Neural progenitor cell (in vitro differentiated cells): ENCODE data around the gene RNF31. TPM values are rescaled to one million over a fixed set of nuclear protein-coding genes. Genes with fewer than 3 reads are reported as not detected.

Source experiments
- DNase-seq: peaks from one replicate; pipeline ENCODE4 v3.0.0-alpha.2; 2016; ENCODE audit warnings: low spot score
- H2AFZ ChIP-seq: fragments of 200-600 bp; sonication (generic); replicated peaks from 2 replicates; pipeline ENCODE4 v1.6.1; 2016; ENCODE audit warnings: antibody characterized with exemption
- H3F3A ChIP-seq: fragments of 200-600 bp; sonication (generic); 2 replicates; pipeline ENCODE4 v1.6.1; 2016; ENCODE audit warnings: antibody characterized with exemption, low read depth
- H3K27ac ChIP-seq: fragments of 200-600 bp; sonication (generic); 2 replicates; pipeline ENCODE4 v1.5.1; 2016; ENCODE audit warnings: mild to moderate bottlenecking
- H3K27me3 ChIP-seq: fragments of 200-600 bp; sonication (generic); 2 replicates; pipeline ENCODE4 v1.6.1; 2016; ENCODE audit warnings: mild to moderate bottlenecking, moderate library complexity
- H3K36me3 ChIP-seq: fragments of 200-600 bp; sonication (generic); 2 replicates; pipeline ENCODE4 v1.5.1; 2016
- H3K4me1 ChIP-seq: fragments of 200-600 bp; sonication (generic); 2 replicates; pipeline ENCODE4 v1.6.1; 2016; ENCODE audit warnings: mixed run types
- H3K4me2 ChIP-seq: fragments of 200-600 bp; sonication (generic); 2 replicates; pipeline ENCODE4 v1.6.1; 2016
- H3K4me3 ChIP-seq: fragments of 200-600 bp; sonication (generic); 2 replicates; pipeline ENCODE4 v1.5.1; 2016
- H3K79me2 ChIP-seq: fragments of 200-600 bp; sonication (generic); 2 replicates; pipeline ENCODE4 v1.6.1; 2016; ENCODE audit warnings: low read depth
- H3K9ac ChIP-seq: fragments of 200-600 bp; sonication (generic); 2 replicates; pipeline ENCODE4 v1.6.1; 2016
- H3K9me3 ChIP-seq: fragments of 200-600 bp; sonication (generic); 2 replicates; pipeline ENCODE4 v1.5.1; 2016; ENCODE audit warnings: low read depth
- H4K20me1 ChIP-seq: fragments of 200-600 bp; sonication (generic); 2 replicates; pipeline ENCODE4 v1.6.1; 2016; ENCODE audit warnings: low read depth
- H3K27ac Mint-ChIP-seq: 3 replicates; pipeline ENCODE4 v1.8.0; 2021; ENCODE audit warnings: mixed read lengths
- H3K27me3 Mint-ChIP-seq: 2 replicates; pipeline ENCODE4 v1.8.0; 2022; ENCODE audit warnings: low read depth, mild to moderate bottlenecking, inconsistent platforms, moderate library complexity, mixed read lengths; ENCODE audit not compliant: insufficient read depth
- H3K36me3 Mint-ChIP-seq: 3 replicates; pipeline ENCODE4 v1.8.0; 2021; ENCODE audit warnings: mixed read lengths
- H3K4me1 Mint-ChIP-seq: 3 replicates; pipeline ENCODE4 v1.8.0; 2021; ENCODE audit warnings: mixed read lengths
- H3K4me3 Mint-ChIP-seq: 3 replicates; pipeline ENCODE4 v1.8.0; 2021; ENCODE audit warnings: mild to moderate bottlenecking, moderate library complexity, mixed read lengths
- H3K9me3 Mint-ChIP-seq: 3 replicates; pipeline ENCODE4 v1.8.0; 2020; ENCODE audit warnings: mixed read lengths
- EZH2 ChIP-seq: fragments of 200-600 bp; sonication (generic); IDR thresholded peaks from 2 replicates; pipeline ENCODE4 v1.6.1; 2017; ENCODE audit warnings: antibody characterized with exemption, mild to moderate bottlenecking, moderate library complexity
- EZH2phosphoT487 ChIP-seq: fragments of 200-600 bp; sonication (generic); IDR thresholded peaks from 2 replicates; pipeline ENCODE4 v1.6.1; 2017; ENCODE audit warnings: antibody characterized with exemption
- total RNA-seq: library from RNA; depleted of rRNA; stranded (reverse); fragments of >200 nt; gene quantifications from 2 replicates; pipeline ENCODE4 v1.2.3, GENCODE V29; 2015; ENCODE audit warnings: low replicate concordance
- TF ChIP-seq, protein P1 (sequence below): fragments of 200-600 bp; sonication (generic); IDR thresholded peaks from 2 replicates; pipeline ENCODE4 v1.5.1; 2017; ENCODE audit warnings: antibody characterized with exemption, mild to moderate bottlenecking

The RNF31 gene
- total RNA-seq, 1 donor from 2014 or later: 28.8 TPM

DNA sequence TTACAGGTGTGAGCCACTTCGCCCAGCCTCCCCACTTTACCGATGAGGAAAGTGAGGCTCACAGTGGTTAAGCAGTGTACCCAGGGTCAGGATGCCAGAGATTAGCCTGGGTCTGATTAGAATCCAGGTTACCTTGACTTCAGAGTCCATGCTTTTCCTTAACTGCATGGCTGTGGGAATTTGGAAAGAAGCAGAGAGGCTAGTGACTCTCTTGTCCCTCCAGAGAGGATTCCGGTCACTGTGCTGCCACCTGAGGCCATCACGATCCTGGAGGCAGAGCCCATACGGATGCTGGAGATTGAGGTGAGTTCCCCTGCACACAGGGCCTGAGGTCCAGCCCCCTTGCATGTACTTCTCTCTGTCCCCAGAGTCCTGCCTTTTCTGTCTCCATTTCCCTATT is 29.3 kb downstream of the RNF31 start:
- Histone ChIP-seq H3K4me3 (no peak overlapping the region), H3K4me2 (no peak overlapping the region), H4K20me1 (peaks cover 22% of the 10 kb centered on the region), H3K27ac (no peak overlapping the region), H3K36me3 (no peaks in the 10 kb centered on the region), H3K4me1 (peaks cover 5% of the 10 kb centered on the region), H3K79me2 (peaks cover 16% of the 10 kb centered on the region), H3K9me3 (no peaks in the 10 kb centered on the region), H3F3A (peaks cover 11% of the 10 kb centered on the region), H2AFZ (no peak overlapping the region), H3K27me3 (no peaks in the 10 kb centered on the region), H3K9ac (peak overlapping the region; percentile 13)
- no peak overlapping the region for H3K4me3 Mint-ChIP-seq
- no peak overlapping the region for H3K27ac Mint-ChIP-seq
- H3K36me3 Mint-ChIP-seq: peaks cover 11% of the 10 kb centered on the region
- peaks cover 2% of the 10 kb centered on the region for H3K27me3 Mint-ChIP-seq
- H3K4me1 Mint-ChIP-seq: peaks cover 5% of the 10 kb centered on the region
- TF ChIP-seq EZH2phosphoT487 (no peak), EZH2 (no peak)
- TF ChIP-seq, protein P1, sequence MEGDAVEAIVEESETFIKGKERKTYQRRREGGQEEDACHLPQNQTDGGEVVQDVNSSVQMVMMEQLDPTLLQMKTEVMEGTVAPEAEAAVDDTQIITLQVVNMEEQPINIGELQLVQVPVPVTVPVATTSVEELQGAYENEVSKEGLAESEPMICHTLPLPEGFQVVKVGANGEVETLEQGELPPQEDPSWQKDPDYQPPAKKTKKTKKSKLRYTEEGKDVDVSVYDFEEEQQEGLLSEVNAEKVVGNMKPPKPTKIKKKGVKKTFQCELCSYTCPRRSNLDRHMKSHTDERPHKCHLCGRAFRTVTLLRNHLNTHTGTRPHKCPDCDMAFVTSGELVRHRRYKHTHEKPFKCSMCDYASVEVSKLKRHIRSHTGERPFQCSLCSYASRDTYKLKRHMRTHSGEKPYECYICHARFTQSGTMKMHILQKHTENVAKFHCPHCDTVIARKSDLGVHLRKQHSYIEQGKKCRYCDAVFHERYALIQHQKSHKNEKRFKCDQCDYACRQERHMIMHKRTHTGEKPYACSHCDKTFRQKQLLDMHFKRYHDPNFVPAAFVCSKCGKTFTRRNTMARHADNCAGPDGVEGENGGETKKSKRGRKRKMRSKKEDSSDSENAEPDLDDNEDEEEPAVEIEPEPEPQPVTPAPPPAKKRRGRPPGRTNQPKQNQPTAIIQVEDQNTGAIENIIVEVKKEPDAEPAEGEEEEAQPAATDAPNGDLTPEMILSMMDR: no peak
- H3K9me3 Mint-ChIP-seq: peaks cover 3% of the 10 kb centered on the region
- DNase-seq: no peak

DNA sequence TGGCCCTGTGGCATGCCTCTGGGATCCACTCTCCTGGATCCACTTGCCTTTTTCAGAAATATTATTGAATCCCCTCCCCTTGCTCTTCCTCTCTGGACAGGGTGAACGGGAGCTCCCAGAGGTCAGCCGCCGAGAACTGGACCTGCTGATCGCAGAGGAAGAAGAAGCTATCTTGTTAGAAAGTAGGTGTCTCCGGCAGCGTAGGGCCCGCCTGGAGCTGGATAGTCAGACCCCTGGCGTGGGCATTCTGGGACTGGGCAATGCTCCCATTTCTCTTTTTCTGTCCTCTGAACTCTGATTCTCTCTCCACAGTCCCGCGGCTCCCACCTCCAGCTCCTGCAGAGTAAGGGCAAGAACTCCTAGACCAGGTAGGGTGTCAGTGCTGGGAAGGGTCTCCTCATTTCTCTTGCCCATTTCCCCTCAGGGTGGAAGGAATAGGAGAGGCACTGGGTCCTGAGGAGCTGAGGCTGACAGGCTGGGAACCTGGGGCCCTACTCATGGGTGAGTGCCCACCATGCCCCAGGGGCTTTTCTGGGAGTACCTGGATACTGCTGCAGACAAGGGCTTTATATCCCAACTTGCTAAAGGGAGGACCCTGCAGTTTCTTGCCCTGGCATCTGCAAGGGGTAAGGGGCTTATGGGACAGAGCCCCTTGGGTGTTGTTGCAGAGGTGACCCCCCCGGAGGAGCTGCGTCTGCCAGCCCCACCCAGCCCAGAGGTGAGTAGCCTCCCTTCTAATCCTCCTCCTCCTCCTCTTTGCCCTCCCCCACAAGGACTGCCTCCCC is 29.9 kb downstream of the RNF31 start:
- Histone ChIP-seq H3K4me2 (no peak overlapping the region), H2AFZ (no peak overlapping the region), H3K27ac (no peak overlapping the region), H3F3A (peaks cover 10% of the 10 kb centered on the region), H3K9me3 (no peaks in the 10 kb centered on the region), H3K9ac (peak overlapping the region; percentile 13), H3K4me3 (no peak overlapping the region), H3K79me2 (peaks cover 13% of the 10 kb centered on the region), H3K27me3 (no peaks in the 10 kb centered on the region), H3K4me1 (peaks cover 5% of the 10 kb centered on the region), H4K20me1 (peaks cover 22% of the 10 kb centered on the region), H3K36me3 (no peaks in the 10 kb centered on the region)
- Mint-ChIP-seq H3K27me3 (no peaks in the 10 kb centered on the region), H3K36me3 (peaks cover 11% of the 10 kb centered on the region), H3K27ac (peak overlapping the region; percentile 37), H3K4me3 (no peak overlapping the region), H3K9me3 (peaks cover 3% of the 10 kb centered on the region), H3K4me1 (peaks cover 4% of the 10 kb centered on the region)
- no peak for TF ChIP-seq EZH2
- TF ChIP-seq, protein P1: no peak
- no peak for TF ChIP-seq EZH2phosphoT487
- DNase-seq: no peak

DNA sequence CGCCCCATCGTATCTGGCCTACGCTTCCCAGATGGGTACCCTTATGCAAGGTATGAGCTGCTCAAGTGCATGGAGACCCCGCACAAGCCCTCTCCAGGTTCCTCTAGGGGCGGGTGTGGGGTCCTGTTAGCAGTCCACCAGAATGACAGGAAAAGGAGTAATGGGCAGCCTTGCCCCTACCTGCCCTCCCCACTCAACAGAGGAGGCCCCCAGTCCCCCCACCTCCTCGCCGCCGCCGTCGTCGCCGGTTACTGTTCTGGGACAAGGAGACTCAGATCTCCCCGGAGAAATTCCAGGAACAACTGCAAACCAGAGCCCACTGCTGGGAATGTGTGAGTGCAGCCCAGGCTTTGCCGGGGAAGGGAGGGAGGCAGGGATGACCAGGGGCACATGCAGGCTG is 30.6 kb downstream of the RNF31 start:
- no peak overlapping the region for H3K27ac Mint-ChIP-seq
- H3K4me3 Mint-ChIP-seq: no peak overlapping the region
- H3K9me3 Mint-ChIP-seq: peaks cover 2% of the 10 kb centered on the region
- H3K27me3 ChIP-seq: no peaks in the 10 kb centered on the region
- H3K9ac ChIP-seq: no peak overlapping the region
- peaks cover 3% of the 10 kb centered on the region for H3K4me1 Mint-ChIP-seq
- no peak overlapping the region for H3K4me2 ChIP-seq
- no peak overlapping the region for H2AFZ ChIP-seq
- no peak overlapping the region for H3K27ac ChIP-seq
- H3K36me3 Mint-ChIP-seq: peaks cover 15% of the 10 kb centered on the region
- H3K4me3 ChIP-seq: no peak overlapping the region
- TF ChIP-seq, protein P1: no peak
- no peak for TF ChIP-seq EZH2phosphoT487
- peaks cover 4% of the 10 kb centered on the region for H3K4me1 ChIP-seq
- peaks cover 7% of the 10 kb centered on the region for H3K79me2 ChIP-seq
- H3K9me3 ChIP-seq: no peaks in the 10 kb centered on the region
- H3K36me3 ChIP-seq: no peaks in the 10 kb centered on the region
- DNase-seq: no peak
- peaks cover 7% of the 10 kb centered on the region for H3F3A ChIP-seq
- peaks cover 21% of the 10 kb centered on the region for H4K20me1 ChIP-seq
- H3K27me3 Mint-ChIP-seq: no peaks in the 10 kb centered on the region
